Stimulated activated CD8-positive, alpha-beta memory T cell treated with anti-CD3 and anti-CD28 coated beads, Interleukin-2, amount 100 ng/mL, for 1 hour (primary cell): Measurements from ENCODE around the gene TACC3.

Experiments
- DNase-seq, 2 donors: peaks; one replicate each; pipeline ENCODE4 v3.0.0-alpha.2; 2020; ENCODE audit warnings: low read depth in 2 of 2

TACC3 gene

DNA sequence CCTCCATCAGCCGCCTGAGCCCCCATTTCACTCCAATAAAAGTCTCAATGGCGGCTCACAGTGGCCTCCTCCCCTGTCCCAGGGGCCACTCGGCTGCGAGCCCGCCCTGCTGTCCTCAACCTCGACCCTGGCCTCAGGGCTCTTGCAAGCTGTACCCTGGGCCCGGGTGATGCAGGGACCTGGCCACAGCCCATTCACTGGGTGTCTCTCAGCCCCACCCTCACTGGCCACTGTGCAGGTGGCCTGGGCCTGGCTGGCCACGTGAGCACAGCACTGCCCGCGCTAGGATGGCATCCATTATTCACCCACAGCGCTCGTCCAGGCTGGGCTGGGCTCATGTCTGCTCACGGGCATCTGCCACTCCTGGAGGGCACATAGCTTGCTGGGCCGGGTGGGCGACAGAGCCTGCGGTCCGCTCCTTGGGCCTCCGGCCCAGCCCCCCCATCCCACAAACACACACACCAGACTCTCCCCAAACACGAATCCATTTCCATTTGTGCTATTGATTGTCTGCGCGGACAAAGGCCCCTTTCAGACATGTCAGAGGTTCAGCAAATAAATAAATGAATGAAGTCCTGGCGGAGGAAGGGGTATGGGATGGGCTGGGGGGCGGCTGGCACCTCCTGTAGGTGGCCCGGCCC, 55.3 kb downstream of the TACC3 start:
- no peak for DNase-seq

DNA sequence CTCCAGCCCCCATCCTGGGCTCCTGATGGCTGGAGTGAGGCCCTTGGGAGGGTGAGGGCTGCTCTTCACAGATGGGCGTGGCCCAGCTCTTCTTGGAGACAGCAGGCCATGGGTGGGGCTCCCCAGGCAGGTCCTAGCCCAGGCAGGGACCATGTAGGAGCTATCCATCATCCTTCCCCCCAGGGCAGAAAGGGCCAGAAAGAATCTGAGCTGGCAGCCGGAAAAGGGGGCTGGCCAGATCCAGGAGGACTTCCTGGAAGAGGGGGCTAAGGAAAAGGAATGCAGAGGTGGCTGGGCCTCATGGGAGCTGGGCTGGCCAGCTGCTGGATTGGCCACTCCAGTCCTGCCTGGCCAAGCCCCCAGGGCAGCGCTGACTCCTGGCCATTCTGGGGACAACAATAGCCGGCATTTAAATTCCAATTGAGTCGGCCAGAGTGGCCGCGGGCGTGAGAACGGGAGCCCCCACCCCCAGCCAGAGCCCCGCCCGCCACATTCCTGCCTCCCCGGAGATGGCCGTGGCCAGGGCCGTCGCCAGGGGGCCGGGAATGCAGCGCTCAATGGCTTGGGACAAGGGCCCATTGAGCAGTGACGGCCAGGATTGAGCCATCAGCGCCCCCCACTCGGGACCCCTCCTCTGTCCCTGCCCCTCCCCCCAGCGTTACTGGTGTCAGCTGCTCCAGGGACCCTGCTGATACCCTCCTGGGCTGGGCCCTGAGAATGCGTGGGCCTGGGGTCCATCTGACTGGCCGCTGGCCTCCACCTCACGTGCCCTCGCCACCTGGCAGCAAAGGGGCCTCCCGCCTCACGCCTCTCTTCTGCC, 56.7 kb downstream of the TACC3 start:
- DNase-seq = no peak

DNA sequence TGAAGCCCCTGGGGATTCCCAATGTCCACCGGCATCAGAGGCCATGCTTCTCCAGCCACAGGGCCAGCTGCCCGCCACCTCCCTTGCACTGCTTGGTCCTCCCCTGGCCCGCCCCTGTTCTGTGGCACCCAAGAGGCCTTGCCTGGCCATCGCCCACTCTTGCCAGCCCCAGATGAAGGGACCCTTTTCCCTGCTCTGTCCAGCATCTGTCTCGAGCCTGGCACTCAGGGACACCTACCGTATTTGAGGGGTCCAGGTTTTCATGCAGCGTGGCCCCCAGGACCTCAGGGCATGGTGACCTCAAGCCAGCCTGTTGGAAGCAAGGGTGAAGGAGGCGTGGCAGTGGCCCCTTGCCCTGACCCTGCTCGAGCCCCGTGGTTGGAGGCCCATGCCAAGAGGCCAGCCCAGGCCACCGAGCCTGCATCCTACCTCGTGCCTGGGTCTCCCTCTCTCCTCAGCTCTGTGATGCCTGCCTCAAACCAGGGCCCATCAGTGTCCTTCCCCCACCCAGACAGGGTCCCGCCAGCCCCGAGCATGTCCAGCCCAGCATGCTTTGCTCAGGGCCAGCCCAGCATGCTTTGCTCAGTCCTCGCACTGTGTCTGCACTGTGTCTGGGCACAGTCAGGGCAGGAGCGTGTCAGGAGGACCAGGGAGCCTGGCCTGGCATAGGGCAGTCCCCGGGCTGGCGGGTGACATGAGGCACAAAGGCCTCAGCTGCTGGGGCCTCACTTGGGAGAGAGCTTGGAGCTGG, 57.5 kb downstream of the TACC3 start:
- no peak for DNase-seq

DNA sequence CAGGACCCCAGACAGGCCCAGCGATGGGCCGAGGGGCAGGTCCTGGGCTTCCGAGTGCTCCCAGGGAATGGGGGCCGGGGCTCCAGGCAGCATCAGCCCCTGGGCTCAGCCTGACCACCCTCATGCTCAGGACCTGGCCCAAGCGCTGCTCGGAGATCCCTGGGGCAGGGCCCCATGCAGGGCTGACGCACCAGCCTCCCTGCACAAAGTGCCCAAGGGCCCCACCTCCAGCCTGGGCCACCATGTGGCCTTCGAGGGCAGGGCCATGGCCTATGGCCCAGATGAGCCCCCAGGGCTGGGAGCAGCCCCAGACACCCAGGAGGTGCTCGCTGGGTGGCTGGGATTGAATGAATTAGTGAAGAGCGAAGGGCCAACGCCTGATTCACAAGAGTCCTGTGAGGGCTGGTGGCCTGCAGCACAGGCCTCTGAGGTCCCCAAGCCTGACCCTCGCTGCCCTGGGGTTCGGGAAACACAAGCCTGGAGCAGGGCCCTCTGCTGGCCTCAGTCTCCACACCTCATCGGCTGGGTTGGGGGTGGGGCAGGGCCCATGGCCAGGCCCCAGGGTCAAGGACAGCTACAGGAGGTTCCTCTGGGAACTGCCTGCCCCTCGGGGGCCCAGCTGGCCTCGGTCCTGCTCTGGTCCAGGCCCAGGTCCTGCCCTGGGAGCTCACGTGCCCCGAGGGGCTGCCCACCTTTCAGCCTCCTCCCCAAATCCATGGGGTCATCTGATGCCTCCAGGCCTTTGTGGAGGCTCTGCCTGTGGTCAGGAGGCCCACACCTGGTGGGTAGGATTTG, 58.5 kb downstream of the TACC3 start:
- DNase-seq = no peak

DNA sequence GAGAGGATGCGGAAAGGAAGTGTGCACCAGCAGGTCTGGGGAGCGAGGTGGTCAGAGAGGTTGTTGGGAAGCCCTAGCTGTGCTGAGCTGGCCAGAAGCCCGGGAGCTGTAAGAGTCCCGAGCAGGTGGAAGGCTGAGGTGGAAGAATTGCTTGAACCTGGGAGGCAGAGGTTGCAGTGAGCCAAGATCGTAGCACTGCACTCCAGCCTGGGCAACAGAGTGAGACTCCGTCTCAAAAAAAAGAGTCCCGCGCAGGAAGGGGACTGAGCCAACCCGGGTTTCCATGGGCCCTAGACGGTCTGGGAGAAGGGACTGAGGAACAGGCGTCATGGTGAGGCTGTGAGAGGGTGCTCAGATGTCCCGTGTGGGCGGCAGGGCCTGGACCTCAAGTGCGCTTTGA, 59.1 kb downstream of the TACC3 start:
- DNase-seq = no peak

DNA sequence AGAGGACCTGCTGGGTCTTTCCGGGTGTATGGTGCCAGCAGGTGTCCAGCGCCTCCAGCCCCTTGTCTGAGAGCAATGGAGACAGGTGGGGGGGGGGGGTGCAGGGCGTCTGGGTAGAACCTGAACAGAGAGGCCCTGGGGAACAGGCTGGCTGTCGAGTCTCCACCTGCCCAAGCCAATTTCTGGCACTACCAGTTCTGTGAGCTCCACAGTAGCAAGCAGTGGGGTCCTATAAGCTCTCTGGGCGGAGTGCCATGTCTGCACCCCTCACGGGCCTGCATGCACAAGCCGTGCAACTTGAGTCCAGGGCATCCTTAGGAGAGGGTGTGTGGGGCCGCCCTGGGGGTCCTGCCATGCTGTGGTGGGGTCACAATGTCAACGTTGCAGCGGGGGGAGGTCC, 61.7 kb downstream of the TACC3 start:
- DNase-seq = no peak

DNA sequence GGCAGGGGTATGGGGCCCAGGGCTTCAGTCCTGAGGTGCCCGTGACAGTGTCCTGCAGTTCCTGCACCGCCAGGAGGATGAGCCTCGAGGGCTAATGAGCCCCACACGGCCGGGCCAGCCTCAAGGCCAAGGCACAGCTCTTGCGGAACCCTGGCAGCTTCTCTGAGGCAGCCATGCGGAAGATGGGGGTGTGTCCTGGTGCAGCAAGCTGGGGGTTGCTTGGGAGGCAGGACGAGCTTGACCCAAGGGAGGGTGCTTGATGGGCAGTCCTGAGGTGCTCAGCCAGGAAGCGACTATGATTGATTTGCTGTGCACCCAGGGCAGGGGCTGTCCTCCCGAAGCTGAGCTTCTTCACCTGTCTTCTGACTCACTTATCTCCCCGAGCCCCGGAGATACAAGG, 62.6 kb downstream of the TACC3 start:
- DNase-seq = no peak

DNA sequence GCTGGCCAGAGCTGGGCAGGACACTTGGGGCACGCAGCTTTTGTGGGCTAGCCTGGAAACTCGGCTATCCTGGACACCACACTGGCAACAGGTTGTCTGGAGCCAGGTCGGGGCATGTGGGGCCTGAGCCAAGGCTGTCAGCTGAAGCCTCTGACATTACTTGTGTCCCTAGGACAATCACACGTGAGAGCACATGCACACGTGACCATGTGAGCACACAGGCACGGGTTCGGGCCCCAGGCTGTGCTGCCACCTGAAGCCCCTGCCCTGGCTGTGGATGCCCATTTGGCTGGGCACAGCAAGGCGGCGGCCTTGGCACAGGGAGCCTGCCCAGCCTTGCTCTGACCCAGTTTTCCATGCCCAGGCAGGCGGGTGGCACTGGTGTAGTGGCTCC, 63.1 kb downstream of the TACC3 start:
- no peak for DNase-seq

DNA sequence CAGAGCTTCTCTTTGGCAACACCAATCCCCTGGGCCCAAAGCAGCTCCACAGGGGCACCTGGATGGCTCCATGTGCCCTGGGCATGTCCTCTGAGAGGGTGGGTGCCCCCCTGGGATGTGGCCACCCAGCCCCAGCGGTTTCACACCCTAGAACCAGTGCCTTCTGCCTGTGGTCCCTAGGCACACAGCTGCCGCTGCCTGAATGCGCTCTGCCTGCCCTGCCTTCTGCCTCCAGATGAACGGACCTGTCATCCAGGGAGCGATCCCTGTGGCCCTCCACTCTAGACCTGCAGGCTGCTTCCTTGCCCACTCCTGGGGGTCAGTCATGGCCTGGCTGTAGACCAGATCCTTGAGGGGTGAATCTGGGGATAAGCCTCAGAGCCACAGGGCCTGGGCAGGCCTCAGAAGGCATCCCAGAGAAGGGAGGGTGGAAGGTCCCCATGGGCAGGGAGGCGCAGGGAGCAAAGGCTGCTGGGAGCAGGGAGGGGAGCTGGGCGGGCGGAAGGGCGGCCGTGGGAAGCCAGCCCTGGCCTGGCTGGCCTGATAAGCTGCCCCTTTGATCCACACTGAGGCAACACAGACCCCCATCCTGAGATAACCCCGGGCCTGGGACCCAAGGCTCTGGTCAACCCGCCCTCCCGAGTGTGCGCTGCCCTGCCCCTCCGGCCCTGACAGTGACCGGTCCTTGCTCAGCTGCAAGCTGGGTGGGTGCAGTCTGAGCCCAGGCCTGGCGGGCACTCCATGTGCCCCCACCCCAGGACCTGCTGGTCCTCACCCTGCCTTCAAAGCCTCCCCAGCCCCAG, 63.7 kb downstream of the TACC3 start:
- no peak for DNase-seq

DNA sequence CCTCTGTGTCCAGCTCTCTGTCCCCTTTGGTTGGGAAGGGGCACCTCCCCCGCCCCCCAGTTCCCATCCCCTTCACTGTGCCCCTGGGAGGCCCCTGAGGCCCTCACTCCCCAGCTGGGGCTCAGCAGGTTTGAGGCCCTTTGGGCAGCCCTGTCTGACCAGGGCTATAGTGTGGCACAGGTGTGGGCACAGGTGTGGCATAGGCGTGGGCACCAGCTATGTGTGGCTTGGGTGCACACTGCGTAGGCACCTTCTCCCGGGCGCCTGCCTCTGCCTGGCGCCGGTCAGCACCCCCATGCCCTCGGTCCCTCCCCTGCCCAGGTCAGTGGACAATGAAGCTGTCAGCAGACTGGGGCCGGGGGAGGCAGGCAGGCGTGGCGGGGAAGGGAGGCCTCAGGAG, 64.3 kb downstream of the TACC3 start:
- no peak for DNase-seq

DNA sequence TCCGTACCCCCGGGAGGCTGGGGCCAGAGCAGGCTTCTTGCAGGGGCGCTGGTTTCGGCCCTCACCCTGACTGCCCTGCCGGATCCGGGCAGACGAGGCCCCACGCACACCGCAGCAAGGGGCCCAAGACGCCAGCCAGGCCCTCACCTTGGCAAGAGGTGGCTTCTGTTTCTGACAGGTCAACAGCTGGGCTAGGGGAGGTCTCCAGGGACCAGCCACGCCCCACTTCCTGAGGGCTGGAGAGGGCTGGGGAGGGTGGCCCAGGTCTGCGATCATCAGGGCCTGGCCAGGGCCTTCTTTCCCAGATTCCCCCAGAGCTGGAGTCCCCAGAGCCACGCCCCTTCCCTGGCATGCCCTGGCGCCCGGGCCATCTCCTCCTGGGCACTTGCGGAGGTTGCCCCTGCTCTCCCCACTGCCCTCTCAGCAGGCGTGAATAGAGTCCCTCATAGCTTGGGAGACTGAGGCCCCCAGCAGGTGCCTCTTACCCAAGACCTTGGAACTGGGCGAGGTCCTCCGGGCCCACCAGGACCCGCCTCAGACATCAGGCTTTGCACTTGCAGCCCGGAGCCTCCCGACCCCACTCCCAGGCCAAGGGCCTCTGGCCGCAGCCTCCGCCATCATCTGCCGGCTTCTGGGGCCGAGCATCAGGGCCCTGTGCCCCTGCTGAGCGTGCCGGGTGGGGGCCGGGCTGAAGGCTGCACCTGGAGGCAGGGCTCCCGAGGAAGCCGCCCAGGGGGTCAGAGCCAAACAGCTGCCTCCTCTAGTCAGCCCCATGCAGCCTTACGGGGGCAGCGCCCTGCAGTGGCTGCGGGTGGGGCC, 65.4 kb downstream of the TACC3 start:
- no peak for DNase-seq

DNA sequence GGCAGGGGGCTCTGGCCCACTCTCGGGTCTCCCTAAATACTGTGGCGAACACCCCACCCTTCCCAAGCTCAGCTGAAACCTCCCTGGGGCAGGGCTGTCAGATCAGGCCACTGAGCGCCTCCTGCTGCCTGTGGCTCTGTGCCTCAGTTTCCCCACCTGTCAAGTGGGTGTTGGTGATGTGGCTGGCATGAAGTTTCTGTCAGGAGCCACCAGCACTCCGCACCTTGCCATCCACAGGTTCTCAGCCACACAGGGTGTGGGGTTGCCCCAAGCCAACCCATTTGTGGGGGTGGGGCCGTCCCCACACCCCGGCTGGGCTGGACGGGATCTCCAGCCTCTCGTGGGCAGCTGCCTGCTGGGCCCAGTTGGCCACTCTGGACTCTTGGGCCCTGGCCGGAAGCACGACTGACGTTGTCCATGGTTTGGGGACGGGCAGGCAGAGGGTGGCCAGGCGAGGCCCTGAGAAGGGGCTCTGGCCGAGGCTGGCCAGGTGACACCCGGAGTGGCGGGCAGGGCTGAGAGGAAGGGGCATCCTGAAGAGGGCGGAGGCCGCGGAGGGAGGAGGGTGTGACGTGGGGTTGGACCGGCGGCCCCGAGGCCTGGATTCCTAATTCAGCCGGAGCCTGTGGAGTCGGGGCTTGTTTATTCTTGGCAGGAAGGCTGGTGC, 66.2 kb downstream of the TACC3 start:
- DNase-seq = no peak

DNA sequence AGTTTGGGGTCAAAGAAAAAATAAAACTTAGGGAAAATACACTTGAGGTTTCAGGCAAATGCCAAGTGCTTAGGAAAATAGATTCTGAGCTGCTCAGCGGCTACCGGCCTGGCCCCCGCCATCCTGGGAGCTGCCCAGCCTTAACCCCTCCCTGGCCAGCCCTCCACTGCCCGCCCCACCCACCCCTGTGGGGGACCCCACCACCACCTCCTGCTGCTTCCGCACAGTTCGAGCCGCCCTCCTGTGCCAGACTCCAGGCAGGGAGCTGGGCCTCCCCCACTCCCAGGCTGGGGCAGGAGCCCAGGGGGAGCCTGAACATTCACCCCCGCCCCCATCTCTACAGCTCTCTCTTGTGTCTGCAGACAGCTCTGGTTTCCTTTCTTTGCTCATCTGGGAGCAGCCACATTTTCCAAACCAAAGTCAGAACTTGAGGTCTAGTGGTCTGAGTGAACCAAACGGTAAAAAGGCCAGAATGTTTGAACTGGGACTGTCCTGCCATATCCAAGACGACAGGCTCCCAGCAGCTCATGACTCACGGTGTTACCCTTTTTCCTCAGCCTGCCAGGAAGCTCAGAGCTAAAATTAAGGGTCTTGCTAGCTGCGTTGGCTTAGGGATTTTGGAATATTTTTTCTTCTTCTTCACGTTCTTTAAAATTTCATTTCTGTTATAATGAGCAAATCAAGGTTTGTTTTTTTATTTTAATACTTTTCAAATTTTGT, 67.1 kb downstream of the TACC3 start:
- no peak for DNase-seq

DNA sequence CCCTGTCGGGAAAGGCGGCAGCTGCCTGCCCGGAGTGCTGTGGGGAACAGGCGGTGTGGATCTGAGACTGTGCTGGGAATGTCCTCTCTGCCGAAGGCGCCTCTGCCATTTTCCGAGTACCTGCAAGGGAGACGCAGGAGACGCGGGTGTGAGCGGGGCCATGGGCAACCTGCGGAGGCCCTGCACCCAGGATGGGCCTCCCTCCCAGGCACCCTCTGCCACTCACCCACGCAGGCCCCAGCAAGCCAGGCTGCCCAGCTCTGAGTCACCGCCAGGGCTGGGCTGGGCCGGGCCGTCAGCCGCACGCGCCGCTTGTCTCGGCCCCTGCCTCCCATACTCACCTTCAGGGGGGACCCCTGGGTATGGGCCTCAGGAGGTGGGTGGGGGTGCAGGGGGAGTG, 68.2 kb downstream of the TACC3 start:
- no peak for DNase-seq

DNA sequence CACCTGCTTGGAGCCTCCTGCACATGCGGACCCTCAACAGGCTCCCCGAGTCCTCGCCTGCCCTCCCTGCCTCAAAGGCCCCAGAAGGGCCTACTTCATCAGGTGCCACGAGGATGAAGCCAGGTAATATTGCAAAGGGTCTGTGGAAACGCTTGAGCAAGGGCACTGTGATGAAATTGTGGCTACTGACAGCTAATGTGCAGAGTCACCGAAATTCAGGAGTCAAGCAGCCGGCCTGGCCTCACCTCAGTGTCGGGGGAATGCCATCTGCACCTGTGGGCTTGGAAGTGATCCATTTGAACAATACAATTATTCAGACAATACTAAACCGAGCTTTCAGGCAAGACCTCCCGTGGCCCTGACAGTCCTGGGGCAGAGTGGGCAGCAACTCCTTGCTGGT, 68.7 kb downstream of the TACC3 start:
- DNase-seq = no peak

DNA sequence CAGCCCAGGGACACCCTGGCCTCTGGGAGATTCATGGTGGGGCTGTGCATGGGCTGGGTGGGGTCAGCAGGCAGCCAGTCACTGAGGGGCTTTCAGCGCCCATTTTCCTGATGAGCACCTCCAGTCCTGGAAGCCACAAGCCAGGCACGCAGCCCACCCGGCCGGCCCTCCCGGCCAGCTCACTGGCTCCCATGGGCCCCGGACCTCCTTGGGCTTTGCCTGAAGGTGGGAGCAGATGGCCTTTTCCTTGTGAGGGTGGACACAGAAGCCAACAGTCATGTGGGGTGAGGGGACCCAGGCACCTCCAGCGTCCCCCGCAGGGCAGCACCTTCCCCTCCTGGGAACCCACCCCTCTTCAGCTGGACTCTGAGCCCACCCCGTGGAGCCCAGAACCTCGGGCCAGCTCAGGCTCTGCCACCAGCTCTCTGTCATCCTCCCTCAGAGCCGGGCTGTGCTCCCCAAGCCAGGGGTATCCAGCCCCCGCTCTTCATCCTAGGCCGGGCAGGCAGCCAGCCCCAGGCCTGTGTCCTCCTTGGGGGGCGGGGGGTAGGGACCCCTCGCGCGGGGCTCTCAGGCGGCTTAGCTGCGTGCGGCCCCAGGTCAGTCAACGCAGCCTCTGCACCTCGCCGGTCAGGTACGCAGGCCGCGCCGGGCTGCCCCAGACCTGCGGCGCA, 71.0 kb downstream of the TACC3 start:
- DNase-seq = no peak

DNA sequence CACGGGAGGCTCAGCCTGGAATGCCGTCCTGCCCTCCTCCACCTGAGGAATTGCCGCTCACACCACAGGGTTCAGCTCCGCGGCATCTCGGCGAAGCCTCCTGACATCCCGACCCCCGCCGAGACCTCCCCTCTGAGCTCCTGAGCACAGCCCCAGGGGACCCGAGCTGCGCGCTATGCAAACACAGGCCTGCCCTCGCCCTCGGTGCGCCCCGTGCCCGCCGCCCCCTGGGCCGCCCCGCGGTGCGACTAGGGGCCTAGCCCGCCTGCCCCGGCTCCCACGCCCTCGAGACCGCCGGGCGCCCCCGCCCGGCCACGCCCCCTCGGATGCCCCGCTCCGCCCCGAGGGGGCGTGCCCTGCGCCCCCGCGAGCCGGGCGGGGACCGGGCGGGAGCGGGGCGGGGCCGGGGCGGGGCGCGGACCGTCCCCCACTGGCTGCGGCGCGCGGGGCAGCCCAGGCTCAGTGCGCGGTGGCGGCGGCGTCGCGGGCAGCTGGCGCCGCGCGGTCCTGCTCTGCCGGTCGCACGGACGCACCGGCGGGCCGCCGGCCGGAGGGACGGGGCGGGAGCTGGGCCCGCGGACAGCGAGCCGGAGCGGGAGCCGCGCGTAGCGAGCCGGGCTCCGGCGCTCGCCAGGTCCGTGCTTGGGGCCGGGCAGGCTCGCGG, 71.6 kb downstream of the TACC3 start, which contains the start of gene FGFR3:
FGFR3 (plus strand) TSS at position 462 of the 664 bp plus-strand sequence. CDS start 642 bp downstream, outside the sequence.
- DNase-seq = peak in 1 of 2 donors; percentile 4

DNA sequence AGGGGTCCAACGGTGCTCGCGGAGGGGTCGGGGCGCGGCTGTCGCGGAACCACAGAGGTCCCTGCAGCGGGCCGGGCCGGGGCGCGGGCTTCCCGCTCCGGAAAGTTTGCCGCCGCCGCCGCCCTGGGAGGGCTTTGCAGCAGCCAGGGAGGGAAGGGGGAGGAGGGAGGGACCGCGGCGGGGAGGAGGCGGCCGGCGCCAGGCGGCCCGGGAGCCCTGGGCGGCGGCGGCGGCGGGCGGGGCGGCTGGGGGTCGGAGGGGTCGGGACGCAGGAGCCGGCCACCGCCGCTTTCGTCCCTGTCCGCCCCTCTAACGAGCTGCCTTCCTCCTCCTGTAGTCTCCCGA, 72.1 kb downstream of the TACC3 start:
- DNase-seq = peak in 1 of 2 donors; percentile 14
